H1 (cell line): Measurements from ENCODE around the gene H2BK1. TPM values are rescaled to one million over a fixed set of nuclear protein-coding genes. Genes with fewer than 3 reads are reported as not detected.

ENCODE experiments used
- BACH1 ChIP-seq: IDR thresholded peaks from 2 replicates; pipeline ENCODE4 v1.6.1; 2012; ENCODE audit warnings: low read length, improper control_type of control experiment
- CREB1 ChIP-seq: IDR thresholded peaks from 2 replicates; pipeline ENCODE4 v1.6.1; 2012; ENCODE audit warnings: inconsistent platforms
- JUND ChIP-seq: IDR thresholded peaks from 2 replicates; pipeline ENCODE4 v1.6.1; 2011; ENCODE audit warnings: mild to moderate bottlenecking, improper control_type of control experiment, low read length
- RAD21 ChIP-seq, 2 experiments: IDR thresholded peaks in 1 of 2; conservative IDR thresholded peaks in 1 of 2; 2 replicates each; pipeline ENCODE4 v1.6.1; 2011; ENCODE audit warnings: low read depth in 2 of 2, low read length in 2 of 2, improper control_type of control experiment in 1 of 2, inconsistent platforms in 1 of 2, mild to moderate bottlenecking in 1 of 2, moderate library complexity in 1 of 2
- SP2 ChIP-seq: IDR thresholded peaks from 2 replicates; pipeline ENCODE4 v1.6.1; 2012; ENCODE audit warnings: mild to moderate bottlenecking, low read length, inconsistent platforms
- SP4 ChIP-seq: IDR thresholded peaks from 2 replicates; pipeline ENCODE4 v1.6.1; 2012; ENCODE audit warnings: low read length, inconsistent platforms
- SUZ12 ChIP-seq: fragments of 200-600 bp; sonication (generic); IDR thresholded peaks from 2 replicates; pipeline ENCODE4 v1.6.1; 2012; ENCODE audit warnings: mild to moderate bottlenecking, inconsistent platforms, low read length, moderate library complexity, mixed read lengths
- polyA plus RNA-seq, 7 experiments: library from polyadenylated mRNA; depleted of rRNA in 3 of 7; stranded (reverse) in 5 of 7; unstranded in 2 of 7; fragments of >200 nt in 5 of 7; fragments of 200-250 nt in 2 of 7; gene quantifications; 1 replicate in 5 of 7; 2 replicates in 1 of 7; 4 replicates in 1 of 7; pipeline versions ENCODE4 v1.2.1 to v1.2.3, GENCODE V29; 2011 to 2013; ENCODE audit warnings: missing spikeins in 2 of 7, mixed read lengths in 2 of 7
- total RNA-seq: library from RNA; stranded (reverse); fragmentation: NEBNext Ultra II Directional; extraction: Animal tissue kit (Norgen Biotek cat#: 25700); gene quantifications from 2 replicates; pipeline ENCODE4 v1.2.1, GENCODE V29; 2021
- TF ChIP-seq, protein P1 (sequence below): IDR thresholded peaks from 2 replicates; pipeline ENCODE4 v1.6.1; 2012; ENCODE audit warnings: low read length, inconsistent platforms

H2BK1 gene
- total and polyA plus RNA-seq, 2 of the 8 experiments (the other 6 are each of a cell fraction or from before 2014, with no cell fraction given), result not detected

DNA sequence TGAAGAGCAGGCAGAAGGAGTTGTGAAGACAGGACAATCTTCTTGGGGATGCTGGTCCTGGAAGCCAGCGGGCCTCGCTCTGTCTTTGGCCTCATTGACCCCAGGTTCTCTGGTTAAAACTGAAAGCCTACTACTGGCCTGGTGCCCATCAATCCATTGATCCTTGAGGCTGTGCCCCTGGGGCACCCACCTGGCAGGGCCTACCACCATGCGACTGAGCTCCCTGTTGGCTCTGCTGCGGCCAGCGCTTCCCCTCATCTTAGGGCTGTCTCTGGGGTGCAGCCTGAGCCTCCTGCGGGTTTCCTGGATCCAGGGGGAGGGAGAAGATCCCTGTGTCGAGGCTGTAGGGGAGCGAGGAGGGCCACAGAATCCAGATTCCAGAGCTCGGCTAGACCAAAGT is 23.5 kb upstream of the H2BK1 start (continued):
- TF ChIP-seq RAD21 (IDR thresholded peaks at IDR 0.05 in 1 of 2, conservative IDR thresholded peaks at IDR 0.05 in 1 of 2; ENCODE audit: low read depth in 2 of 2, low read length in 2 of 2), result no peak
- TF ChIP-seq CREB1, result no peak
- no peak for TF ChIP-seq SP2
- TF ChIP-seq SUZ12, result no peak
- TF ChIP-seq JUND, result no peak
- no peak for TF ChIP-seq BACH1
- TF ChIP-seq, protein P1, sequence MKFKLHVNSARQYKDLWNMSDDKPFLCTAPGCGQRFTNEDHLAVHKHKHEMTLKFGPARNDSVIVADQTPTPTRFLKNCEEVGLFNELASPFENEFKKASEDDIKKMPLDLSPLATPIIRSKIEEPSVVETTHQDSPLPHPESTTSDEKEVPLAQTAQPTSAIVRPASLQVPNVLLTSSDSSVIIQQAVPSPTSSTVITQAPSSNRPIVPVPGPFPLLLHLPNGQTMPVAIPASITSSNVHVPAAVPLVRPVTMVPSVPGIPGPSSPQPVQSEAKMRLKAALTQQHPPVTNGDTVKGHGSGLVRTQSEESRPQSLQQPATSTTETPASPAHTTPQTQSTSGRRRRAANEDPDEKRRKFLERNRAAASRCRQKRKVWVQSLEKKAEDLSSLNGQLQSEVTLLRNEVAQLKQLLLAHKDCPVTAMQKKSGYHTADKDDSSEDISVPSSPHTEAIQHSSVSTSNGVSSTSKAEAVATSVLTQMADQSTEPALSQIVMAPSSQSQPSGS, result no peak
- TF ChIP-seq SP4, result no peak
- TF ChIP-seq, all 59 proteins: peak for 0
